Midbrain (tissue), 1 donor: ENCODE results near the gene TRIM17.

Source experiments
- DNase-seq: peaks from one replicate; lab custom pipeline; 2025; lab: John Stamatoyannopoulos, UW

Gene TRIM17

DNA sequence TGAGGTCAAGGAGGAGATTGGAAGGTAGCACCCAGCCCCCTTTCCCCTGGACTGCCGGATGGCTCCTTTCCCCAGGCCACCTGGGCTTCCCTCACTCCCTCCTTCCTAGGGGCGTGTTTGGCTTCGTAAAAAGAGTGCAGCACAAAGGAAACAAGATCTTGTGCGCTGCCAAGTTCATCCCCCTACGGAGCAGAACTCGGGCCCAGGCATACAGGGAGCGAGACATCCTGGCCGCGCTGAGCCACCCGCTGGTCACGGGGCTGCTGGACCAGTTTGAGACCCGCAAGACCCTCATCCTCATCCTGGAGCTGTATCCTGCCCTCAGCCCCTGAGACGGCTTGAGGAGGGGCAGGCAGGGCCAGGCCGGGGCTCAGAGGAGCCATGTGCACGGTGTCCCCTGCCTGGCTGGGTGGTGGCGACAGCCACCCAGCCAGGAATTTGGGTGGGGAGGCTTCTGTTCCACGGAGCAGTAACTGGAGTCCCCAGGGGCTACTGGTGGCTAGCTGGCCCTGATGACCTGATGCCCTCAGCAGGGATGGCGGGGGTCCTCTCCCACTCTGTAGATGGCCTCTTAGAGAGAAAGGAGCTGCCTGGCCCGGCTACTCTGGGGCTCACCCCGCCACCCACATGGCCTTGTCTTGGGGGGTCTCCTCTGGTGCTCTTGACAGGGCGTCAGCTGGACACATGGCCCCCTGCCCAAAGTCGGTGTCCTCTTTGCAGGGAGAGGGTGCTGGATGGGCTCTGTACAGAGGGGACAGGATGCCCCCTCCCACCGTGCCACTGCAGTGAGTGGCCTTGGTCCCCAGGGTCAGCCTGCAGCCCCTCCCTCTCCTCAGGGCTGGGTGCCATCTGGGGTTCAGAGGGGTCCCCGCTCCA, 49.6 kb downstream of the TRIM17 start:
- no peak for DNase-seq

DNA sequence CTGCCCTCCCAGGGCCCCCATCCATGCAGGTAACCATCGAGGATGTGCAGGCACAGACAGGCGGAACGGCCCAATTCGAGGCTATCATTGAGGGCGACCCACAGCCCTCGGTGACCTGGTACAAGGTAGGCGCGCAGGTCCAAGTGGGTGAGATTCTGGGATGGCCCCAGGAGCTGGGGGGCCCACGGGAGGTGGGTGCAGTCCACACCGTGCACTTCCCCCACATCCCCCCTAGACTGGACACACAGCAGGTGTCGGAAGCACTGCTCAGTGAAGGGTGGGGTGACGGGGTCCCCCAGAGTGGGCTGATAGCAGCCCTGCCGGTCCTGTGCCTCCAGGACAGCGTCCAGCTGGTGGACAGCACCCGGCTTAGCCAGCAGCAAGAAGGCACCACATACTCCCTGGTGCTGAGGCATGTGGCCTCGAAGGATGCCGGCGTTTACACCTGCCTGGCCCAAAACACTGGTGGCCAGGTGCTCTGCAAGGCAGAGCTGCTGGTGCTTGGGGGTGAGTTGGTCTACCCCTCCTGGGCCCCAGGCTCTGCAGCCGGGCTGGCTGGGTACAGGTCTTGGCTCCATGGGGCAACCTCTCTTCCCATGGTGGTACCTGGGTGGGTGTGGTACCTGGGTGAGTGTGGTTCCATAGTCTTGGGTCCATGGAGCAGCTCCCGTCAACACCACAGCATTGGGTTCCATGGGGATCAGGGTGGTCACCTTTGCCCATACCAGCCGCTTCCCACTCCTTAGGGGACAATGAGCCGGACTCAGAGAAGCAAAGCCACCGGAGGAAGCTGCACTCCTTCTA, 50.4 kb downstream of the TRIM17 start:
- DNase-seq = no peak

DNA sequence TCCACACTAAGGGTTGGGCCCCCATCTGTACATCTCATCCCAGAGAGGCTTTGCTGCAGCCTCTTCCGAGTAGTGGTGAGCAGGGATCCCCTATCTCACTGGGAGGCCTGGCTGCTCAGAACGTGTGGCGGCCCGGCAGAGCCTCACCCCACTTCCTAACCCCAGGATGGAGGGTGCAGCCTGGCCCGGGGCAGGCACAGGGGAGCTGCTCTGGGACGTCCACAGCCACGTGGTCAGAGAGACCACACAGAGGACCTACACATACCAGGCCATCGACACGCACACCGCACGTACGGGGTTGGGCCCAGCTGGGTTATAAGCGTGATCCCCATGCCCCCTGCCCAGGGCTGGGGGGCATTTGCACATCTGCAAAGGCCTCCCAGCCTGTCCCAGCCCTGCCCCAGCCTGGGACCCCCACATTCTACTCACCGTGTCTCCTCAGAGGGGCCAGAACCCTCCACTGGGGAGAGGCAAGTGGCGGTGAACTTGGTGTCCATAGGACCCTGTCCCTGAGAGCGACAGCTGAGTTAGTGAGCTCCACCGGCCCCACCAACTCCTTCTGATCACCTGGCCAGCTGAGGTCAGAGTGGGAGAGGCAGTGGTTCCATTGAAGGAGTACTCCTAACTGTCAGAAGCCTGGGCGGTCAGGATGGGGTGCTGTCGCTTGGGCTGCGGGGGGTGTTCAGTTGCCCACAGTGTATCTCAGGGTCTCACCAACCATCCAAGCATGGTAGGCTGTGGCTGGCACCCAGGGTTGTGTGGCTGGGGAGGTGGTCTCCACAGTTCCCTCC, 51.2 kb downstream of the TRIM17 start:
- no peak for DNase-seq

DNA sequence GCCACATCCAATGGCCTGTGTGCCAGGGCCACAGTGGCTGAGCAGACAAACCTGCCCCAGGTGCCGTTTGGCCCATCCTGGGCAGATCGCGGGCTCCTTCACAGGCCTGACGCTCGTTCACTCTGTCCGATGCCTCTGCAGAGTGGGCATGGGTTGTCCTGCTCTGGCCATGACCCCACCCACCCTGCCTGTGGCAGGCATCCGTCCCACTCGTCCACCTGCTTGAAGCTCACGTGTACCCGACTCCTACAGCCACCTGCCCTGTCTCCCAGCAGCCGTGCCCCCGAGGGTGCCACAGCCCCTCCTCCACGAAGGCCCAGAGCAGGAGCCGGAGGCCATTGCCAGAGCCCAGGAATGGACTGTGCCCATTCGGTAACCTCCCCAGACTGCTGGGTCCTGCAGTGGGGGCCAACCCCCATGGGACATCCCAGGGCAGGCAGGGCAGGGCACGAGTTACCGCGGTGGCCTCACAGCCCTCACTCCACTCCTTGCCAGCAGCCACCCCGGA, 51.9 kb downstream of the TRIM17 start:
- DNase-seq = no peak

DNA sequence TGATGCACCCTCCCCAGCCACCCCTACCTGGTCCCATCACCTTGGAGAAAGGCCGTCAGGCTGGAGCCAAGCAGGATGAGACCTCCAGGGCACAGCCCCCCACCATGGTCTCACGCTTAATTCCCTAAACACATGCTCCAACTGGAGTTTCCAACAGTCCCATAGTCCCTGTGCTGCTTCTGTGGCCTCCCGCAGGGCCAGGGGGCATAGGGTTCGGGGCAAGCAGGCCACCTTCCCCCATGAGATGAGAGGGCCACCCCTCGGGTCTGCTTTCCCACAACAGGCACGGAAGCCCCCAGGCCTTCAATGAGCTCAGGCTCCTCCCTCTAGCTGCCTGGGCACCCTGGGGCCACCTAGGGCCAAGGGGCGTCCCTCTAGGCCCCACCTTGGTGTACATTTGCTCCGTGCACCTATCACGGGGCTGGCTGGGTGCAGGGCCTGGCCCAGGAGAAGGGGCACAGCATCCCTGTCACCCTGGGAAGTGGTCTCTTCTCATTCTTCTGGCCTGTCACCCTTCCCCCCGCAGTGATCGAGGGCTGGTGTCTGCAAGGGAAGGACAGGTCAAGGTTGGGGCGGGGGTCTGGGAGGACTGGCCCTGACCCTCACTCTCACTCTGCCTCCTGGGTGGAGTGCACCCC, 52.5 kb downstream of the TRIM17 start:
- no peak for DNase-seq

DNA sequence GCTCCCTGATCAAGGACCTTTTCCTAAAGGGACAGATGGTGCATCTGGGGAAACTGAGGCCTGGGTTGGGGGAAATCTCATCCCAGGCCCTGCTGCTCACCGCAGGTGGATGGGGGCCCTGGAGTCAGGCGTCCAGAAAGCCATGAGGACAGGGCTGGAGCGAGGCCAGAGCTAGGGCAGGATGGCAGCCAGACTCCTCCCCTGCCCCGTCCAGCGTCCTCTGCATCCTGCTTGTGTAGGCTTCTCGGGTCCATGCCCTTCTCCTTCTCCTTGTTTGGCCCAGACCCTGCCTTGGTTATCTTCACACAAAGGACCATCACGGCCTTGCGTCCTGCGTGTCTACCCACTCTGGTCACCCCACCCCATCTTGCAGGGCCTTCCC, 53.0 kb downstream of the TRIM17 start:
- no peak for DNase-seq

DNA sequence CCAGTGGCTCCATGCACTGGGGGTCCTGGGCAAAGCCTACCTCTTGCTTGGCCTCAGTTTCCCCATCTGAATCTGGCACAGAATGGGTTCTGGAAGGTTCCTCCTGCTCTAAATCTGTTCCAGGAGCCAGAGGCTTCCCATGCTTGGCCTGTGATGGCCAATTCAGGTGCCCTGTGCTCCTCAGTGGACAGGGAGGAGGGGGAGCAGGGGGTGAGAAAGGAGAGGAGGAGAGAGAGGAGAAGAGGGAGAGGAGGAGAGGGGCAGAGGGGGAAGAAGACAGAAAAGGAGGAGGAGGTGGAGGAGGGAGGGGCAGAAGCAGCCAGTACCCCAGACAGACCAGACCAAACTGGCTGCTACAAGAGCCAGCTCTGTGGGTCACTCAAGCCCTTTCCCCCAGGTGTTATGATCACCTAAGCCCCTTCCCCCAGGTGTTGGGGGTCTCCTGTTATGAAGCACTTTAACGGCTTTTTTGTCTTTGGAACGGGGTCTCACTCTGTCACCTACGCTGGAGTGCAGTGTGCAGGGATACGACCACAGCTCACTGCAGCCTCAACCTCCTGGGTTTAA, 53.7 kb downstream of the TRIM17 start:
- no peak for DNase-seq

DNA sequence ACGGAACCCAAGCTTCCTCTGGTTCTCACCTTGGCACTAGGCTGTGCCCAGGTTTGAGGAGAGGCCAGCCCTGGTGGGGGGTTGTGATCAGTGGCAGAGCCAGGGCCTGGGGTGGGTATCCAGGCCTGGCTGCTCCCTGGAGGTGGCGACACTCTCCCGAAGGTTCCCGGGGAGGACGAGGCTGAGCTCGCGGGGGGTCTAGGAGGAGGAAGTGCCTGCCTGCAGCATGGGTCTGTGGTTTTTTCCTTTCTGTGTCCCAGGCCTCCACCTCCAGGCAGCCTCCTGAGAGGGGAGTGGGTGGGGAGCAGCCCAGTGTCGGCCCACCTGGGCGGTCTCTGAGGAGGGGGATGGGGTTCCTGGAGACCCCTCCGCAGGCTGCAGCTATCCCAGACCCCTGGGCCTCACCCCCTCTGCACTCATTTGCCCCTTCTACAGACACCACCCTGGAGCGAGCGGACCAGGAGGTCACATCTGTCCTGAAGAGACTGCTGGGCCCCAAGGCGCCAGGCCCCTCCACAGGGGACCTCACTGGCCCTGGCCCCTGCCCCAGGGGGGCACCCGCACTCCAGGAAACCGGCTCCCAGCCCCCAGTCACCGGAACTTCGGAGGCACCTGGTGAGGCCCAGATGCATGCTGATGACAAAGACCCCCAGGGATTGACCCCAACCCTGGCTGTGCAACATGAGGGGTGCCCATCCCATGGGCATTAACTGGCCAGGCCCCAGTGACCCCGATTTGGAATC, 54.3 kb downstream of the TRIM17 start:
- no peak for DNase-seq

DNA sequence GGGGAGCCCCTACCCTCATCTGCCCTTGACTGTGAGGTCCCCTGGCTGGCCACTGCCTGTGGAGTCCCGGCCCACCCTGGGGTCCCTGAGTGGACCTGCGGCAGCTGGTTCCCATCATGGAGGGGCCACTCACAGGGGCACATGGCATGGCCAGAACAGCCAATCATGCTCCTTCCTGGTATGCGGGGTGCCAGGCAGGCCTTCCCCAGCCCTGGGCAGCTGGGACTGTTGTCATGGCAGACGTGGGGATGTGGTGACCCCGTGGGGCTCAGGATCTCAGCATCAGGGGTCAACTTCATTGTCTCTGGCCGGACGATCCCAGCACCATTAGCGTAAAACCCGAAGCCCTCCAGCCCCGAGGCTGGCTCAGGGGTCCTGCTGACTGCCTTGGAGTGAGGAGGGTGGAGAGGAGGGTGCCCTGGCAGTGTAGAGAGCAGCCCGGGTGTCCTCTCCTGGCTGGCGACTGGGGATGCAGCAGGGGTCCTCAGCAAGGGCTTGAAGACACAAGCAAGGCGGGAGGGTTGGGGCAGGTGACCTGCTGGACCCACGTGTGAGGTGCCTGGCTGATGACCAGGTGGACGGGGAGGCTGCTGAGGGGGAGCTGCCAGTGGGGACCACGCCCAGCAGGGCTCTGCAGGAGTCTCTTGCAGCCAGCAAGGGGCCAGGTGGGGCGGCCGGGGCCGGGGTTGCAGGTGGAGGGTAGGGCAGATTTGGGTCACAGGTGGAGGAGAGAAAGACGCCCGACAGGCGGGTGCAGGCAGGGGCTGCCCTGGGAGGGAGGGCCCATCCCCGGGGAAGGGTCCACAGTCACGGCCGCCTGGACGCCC, 55.1 kb downstream of the TRIM17 start:
- no peak for DNase-seq

DNA sequence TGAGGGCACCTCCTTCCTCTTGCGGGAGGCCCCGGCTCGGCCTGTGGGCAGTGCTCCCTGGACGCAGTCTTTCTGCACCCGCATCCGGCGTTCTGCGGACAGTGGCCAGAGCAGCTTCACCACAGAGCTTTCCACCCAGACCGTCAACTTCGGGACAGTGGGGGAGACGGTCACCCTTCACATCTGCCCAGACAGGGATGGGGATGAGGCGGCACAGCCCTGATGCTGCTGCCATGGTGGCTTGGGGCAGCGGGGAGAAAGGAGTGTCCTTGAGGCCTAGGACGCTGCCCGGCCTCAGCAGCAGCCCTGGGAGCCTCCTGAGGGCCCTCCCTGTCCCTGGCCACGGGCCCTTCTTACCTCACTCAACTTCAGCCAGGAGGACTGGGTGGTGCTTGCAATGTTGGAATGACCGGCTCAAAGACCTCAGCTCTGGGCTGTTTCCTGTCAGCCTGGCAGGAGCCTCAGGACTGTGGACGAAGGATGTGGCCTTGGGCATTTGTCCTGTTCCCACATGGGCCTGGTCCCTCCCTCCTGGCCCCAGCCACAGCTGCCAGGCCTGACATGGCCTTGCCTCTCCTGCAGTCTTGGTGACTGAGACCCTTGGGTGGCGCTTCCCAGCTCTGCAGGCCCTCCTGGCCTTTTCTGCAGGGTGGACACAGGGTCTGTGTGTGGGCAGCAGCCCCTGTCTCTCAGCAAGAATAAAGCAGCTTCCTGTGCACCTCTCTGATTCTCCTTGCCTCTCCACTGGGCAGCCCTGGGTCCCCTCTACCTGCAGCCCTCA, 55.9 kb downstream of the TRIM17 start:
- no peak for DNase-seq

DNA sequence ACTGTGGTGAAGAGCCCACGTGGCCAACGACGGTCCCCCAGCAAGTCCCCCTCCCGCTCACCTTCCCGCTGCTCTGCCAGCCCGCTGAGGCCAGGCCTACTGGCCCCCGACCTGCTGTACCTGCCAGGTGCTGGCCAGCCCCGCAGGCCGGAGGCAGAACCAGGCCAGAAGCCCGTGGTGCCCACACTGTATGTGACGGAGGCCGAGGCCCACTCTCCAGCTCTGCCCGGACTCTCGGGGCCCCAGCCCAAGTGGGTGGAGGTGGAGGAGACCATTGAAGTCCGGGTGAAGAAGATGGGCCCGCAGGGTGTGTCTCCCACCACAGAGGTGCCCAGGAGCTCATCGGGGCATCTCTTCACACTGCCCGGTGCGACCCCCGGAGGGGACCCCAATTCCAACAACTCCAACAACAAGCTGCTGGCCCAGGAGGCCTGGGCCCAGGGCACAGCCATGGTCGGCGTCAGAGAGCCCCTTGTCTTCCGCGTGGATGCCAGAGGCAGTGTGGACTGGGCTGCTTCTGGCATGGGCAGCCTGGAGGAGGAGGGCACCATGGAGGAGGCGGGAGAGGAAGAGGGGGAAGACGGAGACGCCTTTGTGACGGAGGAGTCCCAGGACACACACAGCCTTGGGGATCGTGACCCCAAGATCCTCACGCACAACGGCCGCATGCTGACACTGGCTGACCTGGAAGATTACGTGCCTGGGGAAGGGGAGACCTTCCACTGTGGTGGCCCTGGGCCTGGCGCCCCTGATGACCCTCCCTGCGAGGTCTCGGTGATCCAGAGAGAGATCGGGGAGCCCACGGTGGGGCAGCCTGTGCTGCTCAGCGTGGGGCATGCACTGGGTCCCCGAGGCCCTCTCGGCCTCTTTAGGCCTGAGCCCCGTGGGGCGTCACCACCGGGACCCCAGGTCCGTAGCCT, 56.8 kb downstream of the TRIM17 start:
- no peak for DNase-seq

DNA sequence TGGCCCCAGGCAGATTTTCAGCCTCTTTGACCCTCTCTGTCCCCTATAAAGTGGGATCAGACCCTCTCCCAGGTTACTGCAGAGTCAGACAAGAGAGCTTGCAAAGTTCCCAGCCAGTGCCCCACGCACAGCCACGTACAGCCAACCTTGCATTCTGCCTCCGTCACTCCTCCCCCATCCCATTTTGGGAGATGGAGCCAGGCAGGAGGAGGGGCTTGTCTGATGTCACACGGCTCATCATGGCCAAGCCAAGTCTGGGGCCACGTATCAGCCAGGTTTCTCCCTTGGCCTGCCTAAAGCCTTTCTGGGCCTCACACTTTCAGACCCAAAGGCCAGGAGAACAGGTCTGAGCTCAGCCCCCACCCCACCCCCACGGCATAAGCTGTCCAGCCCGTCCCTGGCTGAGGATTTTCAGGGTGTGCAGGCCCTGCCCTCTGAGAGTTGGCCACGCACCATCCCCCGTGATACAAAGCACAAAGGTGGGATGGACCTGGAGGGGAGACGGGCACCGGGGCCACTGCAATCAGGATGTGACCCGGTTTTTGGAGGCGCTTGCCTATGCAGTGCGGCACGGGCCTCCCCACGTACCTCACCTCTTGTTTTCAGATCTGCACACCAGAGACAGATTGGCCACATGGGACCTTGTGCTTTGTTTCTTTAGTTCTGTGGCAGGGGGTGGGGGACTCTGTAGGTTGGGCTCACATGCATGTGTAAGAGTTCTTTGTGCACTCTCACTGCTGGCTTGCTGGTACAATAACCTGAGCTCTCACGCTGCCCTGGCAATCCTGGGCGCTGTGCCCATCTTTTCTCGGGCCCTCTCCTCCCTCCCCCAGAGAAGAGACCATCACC, 57.7 kb downstream of the TRIM17 start:
- no peak for DNase-seq

DNA sequence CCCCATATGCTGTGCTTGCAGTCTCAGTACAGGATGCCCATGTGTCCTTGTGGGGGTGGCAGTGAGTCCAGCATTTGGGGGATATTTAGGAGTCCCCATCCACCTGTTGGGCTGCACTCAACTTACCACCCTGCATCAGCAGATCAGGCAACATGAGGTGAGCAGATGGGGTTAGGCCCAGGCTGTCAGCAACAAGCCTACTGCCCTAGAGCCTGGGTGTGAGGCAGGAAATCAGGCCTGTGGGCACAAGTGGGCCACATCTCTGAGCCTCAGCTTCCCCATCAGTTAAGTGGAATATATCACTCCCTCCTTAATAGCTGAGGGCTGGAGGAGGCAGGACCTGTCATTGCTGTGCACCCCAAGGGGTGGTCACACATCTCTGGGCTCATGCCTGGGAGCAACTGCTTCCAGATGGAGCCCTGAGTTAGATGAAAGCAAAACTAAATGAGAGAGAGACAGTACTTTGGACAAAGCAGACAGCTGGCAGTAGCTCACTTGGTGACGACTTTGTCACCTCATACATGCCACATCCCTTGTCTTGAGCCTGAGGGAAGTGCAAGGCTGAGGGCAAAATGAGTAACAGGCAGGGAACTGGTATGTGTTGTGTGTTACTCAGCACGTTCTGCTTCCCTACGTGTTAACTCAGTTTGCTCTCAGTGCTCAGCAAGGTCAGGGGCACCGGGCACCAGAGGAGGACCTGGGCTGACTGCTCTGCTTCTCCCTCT, 58.5 kb downstream of the TRIM17 start:
- DNase-seq = no peak
